ENCODE measurements around the gene SGPL1.

The SGPL1 gene

DNA sequence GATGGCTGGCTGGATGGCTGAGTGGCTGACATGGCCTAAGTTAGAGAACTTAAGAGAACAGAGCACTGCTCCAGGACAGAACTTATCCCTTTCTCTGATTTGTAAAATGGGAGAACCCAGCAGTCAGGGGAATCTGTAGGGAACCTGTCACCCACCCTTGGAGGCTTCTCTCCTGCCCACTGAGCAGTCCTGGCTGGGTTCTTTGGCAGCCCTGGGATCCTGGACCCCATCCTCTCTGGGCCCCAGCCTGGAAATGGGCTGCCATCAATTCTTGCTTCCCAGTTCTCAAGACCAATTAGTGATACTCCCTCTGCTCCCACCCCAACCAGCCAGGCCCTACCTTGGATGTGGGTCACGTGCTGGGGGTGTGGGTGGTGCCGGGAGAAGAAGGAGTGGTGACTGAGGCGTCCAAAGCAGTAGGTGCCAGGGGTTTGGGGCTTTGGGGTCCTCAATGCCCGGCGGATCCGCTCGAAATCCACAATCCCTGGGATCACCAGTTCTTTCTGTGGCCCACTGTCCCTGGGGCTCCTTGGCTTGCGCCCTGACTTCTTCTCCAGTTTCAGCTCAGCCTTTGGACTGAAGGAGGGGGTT is 34.2 kb upstream of the SGPL1 start:
- no peak for DNase-seq (ENCODE audit: low spot score)
- TF ChIP-seq, protein P1, sequence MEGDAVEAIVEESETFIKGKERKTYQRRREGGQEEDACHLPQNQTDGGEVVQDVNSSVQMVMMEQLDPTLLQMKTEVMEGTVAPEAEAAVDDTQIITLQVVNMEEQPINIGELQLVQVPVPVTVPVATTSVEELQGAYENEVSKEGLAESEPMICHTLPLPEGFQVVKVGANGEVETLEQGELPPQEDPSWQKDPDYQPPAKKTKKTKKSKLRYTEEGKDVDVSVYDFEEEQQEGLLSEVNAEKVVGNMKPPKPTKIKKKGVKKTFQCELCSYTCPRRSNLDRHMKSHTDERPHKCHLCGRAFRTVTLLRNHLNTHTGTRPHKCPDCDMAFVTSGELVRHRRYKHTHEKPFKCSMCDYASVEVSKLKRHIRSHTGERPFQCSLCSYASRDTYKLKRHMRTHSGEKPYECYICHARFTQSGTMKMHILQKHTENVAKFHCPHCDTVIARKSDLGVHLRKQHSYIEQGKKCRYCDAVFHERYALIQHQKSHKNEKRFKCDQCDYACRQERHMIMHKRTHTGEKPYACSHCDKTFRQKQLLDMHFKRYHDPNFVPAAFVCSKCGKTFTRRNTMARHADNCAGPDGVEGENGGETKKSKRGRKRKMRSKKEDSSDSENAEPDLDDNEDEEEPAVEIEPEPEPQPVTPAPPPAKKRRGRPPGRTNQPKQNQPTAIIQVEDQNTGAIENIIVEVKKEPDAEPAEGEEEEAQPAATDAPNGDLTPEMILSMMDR (IDR thresholded peaks at IDR 0.05), result no peak
- Histone ChIP-seq H3K27ac (no peak overlapping the region), H3K4me3 (no peak overlapping the region)

DNA sequence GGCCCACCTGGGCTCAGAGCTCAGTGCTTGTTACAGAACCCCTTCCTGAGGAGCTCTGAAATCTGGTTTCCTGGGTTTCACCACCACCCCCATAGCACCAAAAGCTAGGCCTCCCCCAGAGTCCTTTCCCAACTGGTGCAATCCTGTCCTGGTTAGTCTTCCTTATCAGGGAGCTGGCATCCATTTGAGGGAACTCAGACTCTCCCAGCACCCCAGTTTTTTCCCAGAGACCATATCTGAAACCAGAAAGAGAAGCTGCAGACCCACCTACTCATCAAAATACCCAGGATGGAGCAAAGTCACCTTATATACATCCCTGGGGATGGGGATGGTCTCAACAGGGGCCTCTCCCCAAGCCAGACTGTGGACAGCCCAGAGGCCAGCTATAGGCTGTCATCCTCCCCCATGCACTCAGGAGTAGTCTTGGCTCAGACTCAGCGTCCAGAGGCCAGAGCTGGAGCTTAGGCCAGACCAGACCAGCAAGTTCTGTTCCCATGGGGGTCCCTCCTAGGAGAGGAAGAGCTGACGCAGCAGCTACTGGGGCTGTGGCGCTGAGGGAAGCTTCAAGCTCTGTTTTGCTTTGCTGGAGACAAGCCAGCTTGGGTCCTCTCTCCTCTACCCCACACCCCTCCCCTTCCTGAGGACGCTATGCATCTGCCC is 33.5 kb upstream of the SGPL1 start:
- no peak overlapping the region for H3K4me3 ChIP-seq
- TF ChIP-seq, protein P1 (IDR thresholded peaks at IDR 0.05), result no peak
- no peak for DNase-seq (ENCODE audit: low spot score)
- H3K27ac ChIP-seq, result no peak overlapping the region

DNA sequence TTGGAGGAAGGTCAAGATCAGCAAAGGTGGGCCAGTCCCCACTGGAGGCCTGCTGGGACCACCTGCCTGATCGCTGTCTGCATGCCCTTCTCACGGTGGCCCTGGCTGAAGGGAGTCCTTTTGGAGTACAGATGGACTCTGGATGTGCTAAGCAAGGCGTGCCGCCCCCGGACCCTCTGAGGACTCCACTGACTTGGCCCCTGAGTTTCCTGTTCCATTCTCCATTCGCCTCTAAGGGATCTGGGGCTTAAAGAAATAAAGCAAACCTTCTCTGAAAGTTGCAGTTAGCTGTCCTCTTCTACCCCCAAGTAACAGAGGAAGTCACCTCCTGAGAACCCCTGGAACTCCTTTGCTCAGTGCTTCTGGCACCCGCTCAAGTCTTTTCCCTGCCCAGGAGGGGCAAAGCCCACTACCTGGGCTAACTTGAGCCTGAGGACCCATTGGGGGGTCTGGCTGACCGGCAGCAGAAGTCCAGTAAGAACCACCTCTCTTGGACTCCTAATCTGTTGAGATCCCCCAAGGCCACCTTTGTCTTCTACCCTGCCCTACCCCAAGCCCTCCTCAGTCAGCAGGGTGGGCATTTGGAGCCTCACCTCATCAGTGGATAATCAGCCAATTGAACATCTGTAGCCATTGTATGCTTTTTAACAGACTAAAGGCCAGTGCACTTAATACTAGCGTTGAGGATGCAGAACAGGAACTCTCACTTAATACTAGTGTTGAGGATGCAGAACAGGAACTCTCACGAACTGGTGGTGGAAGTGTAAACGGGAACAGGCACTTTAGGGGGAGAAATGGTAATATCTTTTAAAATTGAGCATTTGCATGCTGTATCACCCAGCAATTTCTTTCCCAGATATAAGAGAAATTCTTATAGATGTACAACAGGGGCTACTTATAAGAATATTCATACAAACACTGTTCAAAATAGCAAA is 32.7 kb upstream of the SGPL1 start:
- no peak for DNase-seq (ENCODE audit: low spot score)
- TF ChIP-seq, protein P1 (IDR thresholded peaks at IDR 0.05), result no peak
- Histone ChIP-seq H3K4me3 (no peak overlapping the region), H3K27ac (no peak overlapping the region)

DNA sequence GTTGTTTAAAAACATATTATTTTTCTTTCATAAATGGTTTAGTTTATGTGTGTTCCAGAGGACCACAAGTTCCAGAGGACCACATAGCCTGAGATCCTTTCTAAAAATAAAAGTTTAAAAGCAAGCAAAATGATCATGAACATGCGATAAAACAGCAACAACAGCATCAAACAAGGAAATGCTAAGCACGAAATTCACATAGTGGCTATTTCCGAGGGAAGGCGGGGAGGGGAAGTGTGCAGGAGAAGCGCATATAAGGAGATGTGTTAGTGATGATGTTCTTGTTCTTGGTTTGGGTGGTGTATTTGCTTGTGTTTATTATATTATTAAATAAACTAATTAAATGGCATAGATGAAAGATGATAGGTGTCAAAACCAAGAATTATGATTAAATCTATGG is 31.7 kb upstream of the SGPL1 start:
- TF ChIP-seq, protein P1 (IDR thresholded peaks at IDR 0.05), result no peak
- no peak for DNase-seq (ENCODE audit: low spot score)
- Histone ChIP-seq H3K4me3 (no peak overlapping the region), H3K27ac (no peak overlapping the region)

DNA sequence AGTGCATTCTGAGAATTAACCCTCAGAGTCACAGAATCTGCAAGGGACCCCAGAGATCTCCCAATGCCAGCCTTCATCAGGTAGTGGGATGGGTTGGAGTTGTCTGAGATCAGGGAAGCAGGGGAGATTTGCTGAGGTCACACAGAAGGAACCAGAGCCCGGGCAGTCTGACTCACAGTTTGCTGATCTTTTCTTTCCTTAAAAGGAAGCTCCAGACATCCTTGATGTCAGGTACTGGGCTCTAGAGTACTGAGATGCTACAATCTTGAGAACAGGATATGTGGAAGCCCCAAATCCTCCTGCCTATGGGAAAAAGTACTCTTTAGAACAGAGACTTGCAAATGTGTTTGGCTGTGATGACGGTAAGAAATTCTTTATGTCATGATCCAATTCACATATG is 31.3 kb upstream of the SGPL1 start:
- no peak for DNase-seq (ENCODE audit: low spot score)
- Histone ChIP-seq H3K27ac (no peak overlapping the region), H3K4me3 (no peak overlapping the region)
- TF ChIP-seq, protein P1 (IDR thresholded peaks at IDR 0.05), result no peak

DNA sequence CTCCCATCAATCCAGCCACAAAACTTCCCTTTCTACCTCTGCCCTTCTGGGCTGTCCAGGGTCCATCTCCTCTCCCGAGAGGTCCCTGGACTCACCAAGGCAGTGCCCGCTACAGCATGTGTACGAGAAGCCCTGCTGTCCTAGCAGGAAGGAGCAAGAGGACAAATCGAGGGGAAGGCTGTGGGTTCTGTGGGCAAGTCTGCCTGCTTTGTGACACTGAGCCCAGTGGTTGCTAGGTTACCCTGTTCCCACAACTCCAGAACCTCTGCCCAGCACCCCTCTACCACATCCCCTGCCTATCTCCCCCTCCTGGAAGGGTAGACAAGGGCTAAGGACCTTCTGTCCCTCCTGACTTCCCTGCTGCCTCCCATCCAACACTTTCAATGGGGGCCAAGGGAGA is 30.6 kb upstream of the SGPL1 start, which contains the start of gene TBATA:
Gene TBATA (minus strand): TSS at position 188 of the 400 bp plus-strand sequence. CDS start 1,998 bp downstream, outside the sequence.
- TF ChIP-seq, protein P1 (IDR thresholded peaks at IDR 0.05), result no peak
- Histone ChIP-seq H3K27ac (no peak within 1 kb of the TSS), H3K4me3 (no peak within 1 kb of the TSS)
- no peak for DNase-seq (ENCODE audit: low spot score)
